Loucy (cell line): ENCODE measurements around the gene SHISA5.

ENCODE experiments used
- CTCF ChIP-seq: fragments of 200-600 bp; sonication (generic); conservative IDR thresholded peaks from 2 replicates; pipeline ENCODE4 v1.5.1; 2014; ENCODE audit warnings: mild to moderate bottlenecking, antibody characterized with exemption, low read length
- EZH2phosphoT487 ChIP-seq: fragments of 200-600 bp; IDR thresholded peaks from 2 replicates; pipeline ENCODE4 v1.6.1; 2018; ENCODE audit warnings: antibody characterized with exemption, mild to moderate bottlenecking, moderate library complexity, borderline replicate concordance

GRCh38 chr3:48467473-48468267 lies 36.3 kb downstream of the SHISA5 start:
- TF ChIP-seq CTCF, result no peak
- no peak for TF ChIP-seq EZH2phosphoT487
